Measurements from ENCODE around the gene RYR1.
"Not testable (repeated sequence)": the region's sequence is repeated elsewhere in the genome, so short reads cannot be mapped to it uniquely, and the experiment has no call there.

The RYR1 gene

GRCh38 chr19:38616265-38616664 lies 182.8 kb downstream of the RYR1 start:
- DNase-seq (ENCODE audit: low spot score), result no peak

DNA sequence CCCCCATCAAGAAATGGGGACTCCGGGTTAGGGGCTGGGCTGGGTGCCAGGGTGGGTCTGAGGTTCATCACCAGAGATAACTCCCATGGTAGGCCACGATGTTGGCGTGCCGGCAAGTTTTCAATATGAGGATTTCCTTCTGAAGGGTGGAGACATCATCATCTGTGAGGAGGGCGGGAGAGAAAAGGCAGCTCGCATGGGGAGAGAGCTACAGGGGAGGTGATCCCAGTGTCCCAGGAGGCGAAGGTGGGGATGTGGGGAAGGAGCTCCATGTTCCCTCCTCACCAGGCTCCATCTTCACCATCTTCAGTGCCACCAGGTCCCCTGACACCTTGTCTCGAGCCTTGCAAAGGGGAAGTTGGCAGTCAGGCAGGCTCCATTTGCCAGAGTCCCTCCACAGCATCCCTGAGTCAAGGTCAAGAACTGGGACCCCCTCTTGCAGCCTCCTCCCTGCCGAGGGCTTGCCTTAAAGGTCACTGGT lies 183.8 kb downstream of the RYR1 start:
- no peak for DNase-seq (ENCODE audit: low spot score)

GRCh38 chr19:38617764-38618589 lies 184.5 kb downstream of the RYR1 start, which contains the start of gene MAP4K1:
MAP4K1 (minus strand) TSS chr19:38617953; CDS start chr19:38617895, 58 bp downstream.
- no peak for DNase-seq (ENCODE audit: low spot score)

GRCh38 chr19:38618590-38619360 lies 185.3 kb downstream of the RYR1 start, which contains the start of gene EIF3K:
EIF3K (plus strand) TSS chr19:38619188; CDS start chr19:38619269, 81 bp downstream.
- DNase-seq (ENCODE audit: low spot score), result peak; percentile 99

DNA sequence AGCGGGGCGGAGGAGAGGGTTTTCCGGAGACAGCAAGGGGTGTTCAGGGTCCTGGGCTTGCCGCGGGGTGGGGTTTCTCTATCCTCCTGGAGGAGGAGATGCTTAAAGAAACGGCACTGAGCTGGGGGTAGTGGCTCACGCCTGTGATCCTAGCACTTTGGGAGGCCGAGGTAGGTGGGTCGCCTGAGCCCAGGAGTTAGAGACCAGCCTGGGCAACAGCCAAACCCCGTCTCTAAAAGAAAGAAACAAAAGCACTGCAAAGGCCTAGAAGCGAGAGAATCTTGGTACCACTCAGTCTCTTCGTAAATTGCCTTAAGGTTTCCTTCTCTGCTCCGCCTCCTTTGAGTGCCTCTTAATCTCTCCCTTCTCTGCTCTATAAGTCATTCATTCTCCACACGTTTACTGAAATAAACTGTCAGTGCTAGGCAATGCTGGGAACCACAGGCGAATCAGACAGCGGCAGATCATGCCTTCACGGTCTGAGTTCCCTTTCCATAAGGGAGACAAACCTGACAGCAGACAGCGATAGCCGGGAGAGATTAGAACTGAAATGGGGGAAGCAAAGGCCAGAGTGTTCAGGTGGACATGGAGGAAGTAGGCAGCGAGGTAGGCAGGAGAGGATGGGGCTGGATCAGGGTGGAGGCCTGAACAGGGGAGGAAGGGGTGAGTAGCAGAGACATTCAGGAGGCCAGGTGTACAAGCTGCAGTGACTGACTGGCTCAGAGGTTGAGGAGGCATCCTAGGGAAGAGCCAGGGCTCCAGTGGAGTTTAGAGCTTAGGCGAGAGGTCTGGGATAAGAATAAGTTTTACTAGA lies 186.1 kb downstream of the RYR1 start:
- DNase-seq (ENCODE audit: low spot score), result no peak

GRCh38 chr19:38624822-38625221 lies 191.3 kb downstream of the RYR1 start:
- no peak for DNase-seq (ENCODE audit: low spot score)

DNA sequence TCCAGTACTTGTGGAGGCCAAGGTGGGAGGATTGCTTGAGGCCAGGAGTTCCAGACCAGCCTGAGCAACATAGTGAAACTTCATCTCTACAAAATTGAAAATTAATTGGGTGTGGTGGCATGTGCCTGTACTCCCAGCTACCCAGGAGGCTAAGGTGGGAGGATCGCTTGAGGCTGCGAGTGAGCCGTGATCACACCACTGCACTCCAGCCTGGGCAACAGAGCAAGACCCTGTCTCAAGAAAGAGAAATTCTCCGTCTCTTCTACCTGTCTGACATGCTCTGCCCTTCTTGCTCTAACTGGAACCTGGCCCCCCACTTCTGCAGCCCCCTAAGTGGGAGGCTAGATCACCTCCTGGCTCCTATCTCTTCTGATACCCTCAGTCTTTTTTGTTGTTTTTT lies 192.9 kb downstream of the RYR1 start:
- DNase-seq (ENCODE audit: low spot score), result no peak

- DNase-seq (ENCODE audit: low spot score), result no peak
These were observed 196.1 kb downstream of the RYR1 start for GRCh38 chr19:38629568-38629967.

- DNase-seq (ENCODE audit: low spot score), result not testable (repeated sequence)
These were observed 197.8 kb downstream of the RYR1 start for GRCh38 chr19:38631301-38631700.

- DNase-seq (ENCODE audit: low spot score), result not testable (repeated sequence)
These were observed 198.5 kb downstream of the RYR1 start for GRCh38 chr19:38631811-38632475.

GRCh38 chr19:38632476-38633213 lies 199.2 kb downstream of the RYR1 start:
- no peak for DNase-seq (ENCODE audit: low spot score)

DNA sequence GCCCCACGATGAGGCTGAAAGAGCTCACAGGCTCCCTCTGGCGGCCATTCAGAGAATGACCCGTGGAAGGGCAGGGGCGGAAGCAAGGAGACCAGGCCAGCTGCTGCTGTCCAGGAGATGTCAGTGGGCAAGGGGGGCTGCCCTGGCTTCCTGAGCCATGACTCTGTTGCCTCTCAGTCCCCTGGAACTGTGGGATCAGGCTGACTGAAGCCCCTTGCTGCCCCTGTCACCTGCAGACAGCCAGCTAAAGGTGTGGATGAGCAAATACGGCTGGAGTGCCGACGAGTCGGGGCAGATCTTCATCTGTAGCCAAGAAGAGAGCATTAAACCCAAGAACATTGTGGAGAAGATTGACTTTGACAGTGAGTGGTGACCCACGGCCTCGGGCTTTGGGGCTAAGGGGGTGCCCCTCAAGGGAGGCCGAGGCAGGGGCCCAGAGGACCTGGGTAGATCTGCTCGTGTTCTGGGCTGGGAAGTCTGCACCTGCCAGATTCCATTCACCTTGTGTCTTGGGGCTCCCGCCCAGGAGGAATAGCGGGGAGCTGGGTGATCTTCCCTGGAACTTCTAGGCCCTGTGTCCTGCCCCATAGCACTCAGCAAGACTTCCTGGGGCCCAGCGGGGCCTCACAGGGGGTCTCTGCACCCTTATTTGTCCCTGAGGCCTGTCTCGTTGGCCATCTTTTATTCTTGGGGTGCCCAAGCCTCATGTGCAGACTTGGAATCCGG lies 201.4 kb downstream of the RYR1 start:
- peak; percentile 86 for DNase-seq (ENCODE audit: low spot score)

DNA sequence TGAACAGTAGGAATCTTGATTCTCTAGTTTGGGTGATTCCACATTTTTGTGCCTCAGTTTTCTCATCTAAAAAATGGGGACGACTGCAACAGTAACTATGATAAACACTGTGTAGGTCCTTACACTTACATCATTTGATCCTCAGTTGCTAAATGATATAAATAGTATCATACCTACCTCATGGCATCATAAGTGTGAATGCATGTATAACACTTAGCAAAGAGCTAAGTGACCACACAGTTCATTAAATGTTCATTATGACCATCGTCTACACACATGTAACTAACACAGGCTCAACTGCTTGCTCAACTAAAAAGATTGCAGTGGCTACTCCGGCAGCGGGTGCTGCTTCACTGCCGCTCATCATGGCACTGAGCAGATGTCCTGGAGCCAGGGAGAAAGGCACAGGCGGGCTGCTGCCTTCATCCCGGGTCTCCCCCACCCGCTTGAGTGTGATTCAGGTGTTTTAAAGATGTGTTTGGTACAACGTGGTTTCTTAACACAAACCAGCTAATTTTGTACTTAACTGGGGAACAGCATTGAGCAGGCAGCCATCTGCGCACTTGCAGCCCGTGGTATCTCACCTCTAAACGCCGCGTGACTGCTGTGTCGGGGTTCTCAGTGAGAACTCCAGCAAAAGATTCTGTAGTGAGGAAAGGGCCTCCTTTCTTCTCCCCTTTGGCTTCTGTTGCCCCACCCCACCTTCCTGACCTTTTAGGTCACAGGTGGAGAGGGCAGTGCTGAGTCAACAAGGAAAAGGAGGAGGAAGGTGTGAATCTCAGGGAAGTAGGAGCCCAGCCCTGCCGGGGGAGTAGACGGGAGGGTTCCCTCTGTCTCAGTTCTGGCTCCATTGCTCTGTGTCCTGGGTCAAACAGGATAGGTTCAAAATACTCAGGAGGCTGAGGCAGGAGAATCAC lies 202.2 kb downstream of the RYR1 start:
- no peak for DNase-seq (ENCODE audit: low spot score)
